HG02763 (cell line): Measurements from ENCODE around the gene NID2.

ENCODE experiments used
- ATAC-seq: cut with Tn5 transposase; IDR thresholded peaks from one replicate; pipeline ENCODE4 v1.9.1; 2021; ENCODE audit warnings: mild to moderate bottlenecking, moderate library complexity; ENCODE audit not compliant: unreplicated experiment

NID2 gene

GRCh38 chr14:52054678-52055077 is 14.2 kb downstream of the NID2 start:
- ATAC-seq: no peak

GRCh38 chr14:52053044-52053443 is 15.8 kb downstream of the NID2 start:
- no peak for ATAC-seq

- ATAC-seq: no peak
Measured at GRCh38 chr14:52052288-52052943, 16.4 kb downstream of the NID2 start.

GRCh38 chr14:52051871-52052270 is 17.0 kb downstream of the NID2 start:
- no peak for ATAC-seq

- ATAC-seq: no peak
Measured at GRCh38 chr14:52051251-52051650, 17.6 kb downstream of the NID2 start.

- ATAC-seq: no peak
Measured at GRCh38 chr14:52049721-52050588, 18.9 kb downstream of the NID2 start.

- ATAC-seq: no peak
Measured at GRCh38 chr14:52049271-52049670, 19.6 kb downstream of the NID2 start.

GRCh38 chr14:52048641-52049204 is 20.1 kb downstream of the NID2 start:
- no peak for ATAC-seq

GRCh38 chr14:52048116-52048515 is 20.7 kb downstream of the NID2 start:
- ATAC-seq: no peak

GRCh38 chr14:52046376-52046917 is 22.4 kb downstream of the NID2 start:
- ATAC-seq: no peak

GRCh38 chr14:52044791-52045522 is 23.9 kb downstream of the NID2 start:
- no peak for ATAC-seq

GRCh38 chr14:52043690-52044089 is 25.2 kb downstream of the NID2 start:
- ATAC-seq: no peak

GRCh38 chr14:52042371-52043289 is 26.2 kb downstream of the NID2 start:
- no peak for ATAC-seq

- ATAC-seq: no peak
Measured at GRCh38 chr14:52040598-52040997, 28.3 kb downstream of the NID2 start.

GRCh38 chr14:52039124-52039815 is 29.6 kb downstream of the NID2 start:
- no peak for ATAC-seq

- no peak for ATAC-seq
Measured at GRCh38 chr14:52033101-52033642, 35.7 kb downstream of the NID2 start.

- no peak for ATAC-seq
Measured at GRCh38 chr14:52032204-52032801, 36.6 kb downstream of the NID2 start.

GRCh38 chr14:52031781-52032180 is 37.1 kb downstream of the NID2 start:
- ATAC-seq: no peak

GRCh38 chr14:52029881-52030280 is 39.0 kb downstream of the NID2 start:
- ATAC-seq: no peak
